Dermis blood vessel endothelial cell (primary cell): ENCODE results near the gene RAD51B. TPM values are rescaled to one million over a fixed set of nuclear protein-coding genes. Genes with fewer than 3 reads are reported as not detected.

ENCODE experiments used
- DNase-seq: peaks from one replicate; pipeline ENCODE4 v3.0.0; 2010
- total RNA-seq: library from RNA; depleted of rRNA; stranded (reverse); fragments of >200 nt; gene quantifications from 2 replicates; pipeline ENCODE4 v1.2.3, GENCODE V29; 2014

The RAD51B gene
- total RNA-seq, 1 donor from 2014 or later: 22.8 TPM

GRCh38 chr14:68476212-68477109 lies 656.9 kb downstream of the RAD51B start:
- peak; percentile 71 for DNase-seq

DNA sequence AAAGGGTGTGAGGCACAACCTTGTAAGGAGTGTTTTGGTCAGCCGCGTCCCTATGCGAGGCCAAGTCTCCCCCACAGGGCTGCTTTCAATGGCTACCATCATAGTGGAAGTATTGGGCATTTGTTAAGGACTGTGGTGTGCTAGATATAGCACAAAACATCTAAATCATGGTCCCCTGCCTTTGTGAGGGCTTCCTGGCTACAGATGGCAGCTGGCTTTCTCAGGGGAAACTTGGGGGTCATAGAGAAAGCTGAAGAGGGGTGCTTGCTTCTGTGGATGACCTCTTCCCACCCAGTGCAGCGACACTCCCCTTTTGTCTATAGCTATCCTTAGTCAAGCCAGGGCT lies 657.5 kb downstream of the RAD51B start:
- no peak for DNase-seq

DNA sequence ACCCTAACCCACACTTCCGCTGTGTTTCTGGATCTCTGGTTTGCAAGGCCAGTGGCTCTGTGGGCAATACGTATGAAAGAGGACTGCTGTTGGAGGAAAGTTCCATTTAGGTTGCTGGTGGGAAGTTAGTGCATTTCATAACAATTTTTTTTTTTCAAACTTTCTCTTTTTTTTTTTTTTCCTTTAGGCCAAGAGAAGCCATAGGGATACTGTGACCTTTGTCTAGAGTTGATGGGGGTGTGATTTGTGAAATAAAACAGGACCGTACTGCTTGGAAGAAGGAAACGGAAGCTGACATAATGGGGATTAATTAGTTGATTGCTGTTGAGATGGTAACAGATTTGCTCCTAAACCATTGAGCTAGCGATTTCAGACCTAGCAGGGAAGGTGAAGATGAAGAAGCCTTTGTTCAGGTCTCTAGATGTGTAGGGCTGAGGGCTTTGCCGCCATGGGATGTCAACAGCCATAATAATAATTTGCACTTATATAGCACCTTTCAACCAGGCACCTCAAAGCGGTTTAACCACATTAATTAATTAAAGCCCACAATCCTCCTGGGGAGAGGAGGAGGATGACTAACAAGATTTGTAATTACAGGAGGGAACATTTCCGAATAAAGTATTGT lies 658.0 kb downstream of the RAD51B start:
- DNase-seq: peak; percentile 30

DNA sequence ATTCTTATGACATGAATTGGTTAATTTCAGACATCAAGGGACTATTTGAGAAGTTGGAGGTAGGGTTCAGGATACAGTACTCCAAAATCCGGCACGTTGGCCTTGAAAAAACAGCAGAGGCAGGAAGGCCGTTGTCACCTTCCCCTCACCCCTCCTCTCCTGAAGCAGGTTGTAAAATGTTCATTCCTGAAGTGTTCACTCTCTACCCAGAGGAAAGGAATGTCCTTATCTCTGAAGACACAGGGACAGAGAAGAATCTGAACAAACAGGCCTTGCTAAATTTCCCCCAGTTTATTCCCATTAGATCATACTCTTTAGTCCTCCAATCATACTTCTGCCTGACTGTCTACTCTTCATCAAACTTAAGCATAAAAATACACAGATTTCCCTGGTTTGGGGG lies 659.7 kb downstream of the RAD51B start:
- DNase-seq: peak; percentile 51

DNA sequence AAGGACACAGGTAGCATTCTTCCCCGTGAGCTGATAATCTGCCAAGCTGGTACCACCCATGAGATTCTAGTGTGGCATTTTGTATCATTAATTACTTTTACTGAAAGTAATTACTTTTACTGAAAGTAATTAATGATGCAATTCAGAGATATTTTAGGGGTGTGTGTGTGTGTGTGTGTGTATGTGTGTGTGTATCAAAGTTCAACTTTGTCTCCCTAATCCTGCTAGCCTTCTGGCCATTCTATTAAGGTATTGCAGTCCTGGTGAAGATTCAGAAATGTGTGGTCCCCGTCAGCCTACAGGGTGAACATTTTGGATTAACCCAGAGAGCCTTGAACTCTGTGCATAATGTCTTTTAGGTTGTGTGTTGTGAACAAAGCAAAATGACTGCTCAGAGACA lies 662.4 kb downstream of the RAD51B start:
- DNase-seq: no peak

DNA sequence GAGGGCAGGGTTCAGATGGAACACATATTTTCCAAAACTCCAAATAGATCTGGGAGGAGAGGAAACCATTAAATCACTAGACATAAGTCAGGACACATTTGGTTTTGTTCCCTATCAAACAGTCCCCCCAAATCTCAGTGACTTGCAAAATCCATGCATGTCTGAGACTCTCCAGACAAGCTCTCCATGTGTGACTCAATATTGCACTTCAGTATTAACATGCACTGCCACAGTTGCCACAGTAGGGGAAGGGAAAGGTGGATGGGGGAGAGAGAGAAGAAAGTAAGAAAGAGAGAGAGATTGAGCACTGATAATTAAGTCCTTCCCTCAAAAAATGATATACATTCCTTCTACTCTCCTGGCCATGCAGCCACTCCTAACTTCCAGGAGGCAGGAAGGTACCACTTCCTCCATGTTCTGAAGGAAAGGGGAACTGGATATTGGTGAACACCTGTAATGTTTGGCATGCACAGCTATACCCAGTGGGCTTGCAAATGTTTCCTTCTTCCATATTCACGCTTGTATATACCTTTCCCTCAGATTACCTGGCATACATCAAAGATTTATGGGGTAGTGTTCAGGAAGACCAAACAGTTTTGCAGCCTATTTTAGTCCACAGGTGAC lies 663.3 kb downstream of the RAD51B start:
- no peak for DNase-seq

- DNase-seq: no peak
Observed at GRCh38 chr14:68486033-68486732, 666.6 kb downstream of the RAD51B start.

GRCh38 chr14:68486809-68487208 lies 667.2 kb downstream of the RAD51B start:
- DNase-seq: no peak

- no peak for DNase-seq
Observed at GRCh38 chr14:68487805-68488590, 668.4 kb downstream of the RAD51B start.

GRCh38 chr14:68491793-68492192 lies 672.2 kb downstream of the RAD51B start:
- DNase-seq: no peak

DNA sequence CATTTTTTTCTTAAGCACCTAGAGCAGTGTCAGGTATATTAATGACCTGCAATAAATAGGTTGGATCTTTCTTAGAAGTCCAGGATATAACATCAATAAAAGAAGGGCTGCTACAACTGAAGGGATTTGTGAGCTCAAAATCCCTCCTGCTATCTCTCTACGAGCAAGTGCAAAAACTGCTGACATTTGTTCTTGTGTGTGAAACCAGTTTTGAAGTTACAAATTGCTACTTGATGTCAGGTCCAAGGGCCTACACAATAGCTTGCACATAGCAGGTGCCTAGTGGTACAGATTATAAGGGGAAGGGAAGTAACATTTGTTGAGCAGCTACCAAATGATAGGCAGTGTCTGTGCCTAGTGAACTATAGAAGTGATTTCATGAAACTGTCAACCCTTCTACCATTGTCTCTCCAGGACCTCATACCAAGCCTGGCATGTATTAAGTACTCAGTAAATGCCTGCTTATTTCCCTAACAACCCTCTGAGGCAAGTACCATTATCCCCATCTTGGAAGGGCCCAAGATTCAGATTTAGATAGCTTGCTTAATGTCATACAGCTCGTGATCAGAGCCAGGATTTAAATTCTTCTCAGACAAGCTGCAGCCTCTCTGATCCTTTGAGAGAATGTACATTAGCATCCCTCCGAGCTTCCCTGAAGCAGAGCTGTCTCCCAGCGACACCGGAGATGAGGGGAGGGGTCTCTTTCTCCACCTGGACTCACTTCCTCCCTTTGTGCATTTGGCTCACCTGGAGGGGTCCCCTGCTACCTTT lies 673.0 kb downstream of the RAD51B start:
- no peak for DNase-seq

- no peak for DNase-seq
Observed at GRCh38 chr14:68493152-68493911, 673.8 kb downstream of the RAD51B start.

- DNase-seq: peak; percentile 91
Observed at GRCh38 chr14:68495101-68496039, 675.8 kb downstream of the RAD51B start.

GRCh38 chr14:68497011-68497410 lies 677.4 kb downstream of the RAD51B start:
- DNase-seq: no peak

GRCh38 chr14:68499451-68499850 lies 679.9 kb downstream of the RAD51B start:
- no peak for DNase-seq

- DNase-seq: peak; percentile 78
Observed at GRCh38 chr14:68501171-68501570, 681.6 kb downstream of the RAD51B start.

- DNase-seq: no peak
Observed at GRCh38 chr14:68501614-68502052, 682.1 kb downstream of the RAD51B start.

GRCh38 chr14:68502230-68502629 lies 682.7 kb downstream of the RAD51B start:
- DNase-seq: no peak

GRCh38 chr14:68503186-68503825 lies 683.7 kb downstream of the RAD51B start:
- DNase-seq: no peak
